MM.1S (cell line): Measurements from ENCODE around the gene EAF1.

Experiments used
- CTCF ChIP-seq: fragments of 300-600 bp; sonication (generic); IDR thresholded peaks from 2 replicates; pipeline ENCODE4 v1.5.1; 2016; ENCODE audit warnings: antibody characterized with exemption, low read length, mixed read lengths
- EZH2 ChIP-seq: fragments of 300-600 bp; sonication (generic); optimal IDR thresholded peaks from 2 replicates; pipeline ENCODE3; 2017; ENCODE audit warnings: low read depth, mild to moderate bottlenecking, antibody characterized with exemption, low read length, mixed read lengths
- EZH2phosphoT487 ChIP-seq: fragments of 300-600 bp; sonication (generic); IDR thresholded peaks from 2 replicates; pipeline ENCODE4 v1.6.1; 2018; ENCODE audit warnings: antibody characterized with exemption, low read length

GRCh38 chr3:15390460-15390859, 36.9 kb upstream of the EAF1 start:
- no peak for TF ChIP-seq CTCF
- TF ChIP-seq EZH2phosphoT487 = no peak
- no peak for TF ChIP-seq EZH2
